Epithelial cell of esophagus (primary cell): ENCODE measurements around the gene TMEM255A.

Experiments
- DNase-seq: peaks from one replicate; pipeline ENCODE4 v3.0.0; 2010; ENCODE audit warnings: low read depth
- H3K4me3 ChIP-seq: 2 replicates; pipeline ENCODE4 v1.5.1; 2011; ENCODE audit warnings: mild to moderate bottlenecking, low read length, control low read depth
- TF ChIP-seq, protein P1 (sequence below): IDR thresholded peaks from 2 replicates; pipeline ENCODE4 v1.5.1; 2011; ENCODE audit warnings: low read depth, mild to moderate bottlenecking, low read length, control low read depth, inconsistent platforms; ENCODE audit not compliant: insufficient read depth; ENCODE audit errors: missing control alignments

TMEM255A gene

DNA sequence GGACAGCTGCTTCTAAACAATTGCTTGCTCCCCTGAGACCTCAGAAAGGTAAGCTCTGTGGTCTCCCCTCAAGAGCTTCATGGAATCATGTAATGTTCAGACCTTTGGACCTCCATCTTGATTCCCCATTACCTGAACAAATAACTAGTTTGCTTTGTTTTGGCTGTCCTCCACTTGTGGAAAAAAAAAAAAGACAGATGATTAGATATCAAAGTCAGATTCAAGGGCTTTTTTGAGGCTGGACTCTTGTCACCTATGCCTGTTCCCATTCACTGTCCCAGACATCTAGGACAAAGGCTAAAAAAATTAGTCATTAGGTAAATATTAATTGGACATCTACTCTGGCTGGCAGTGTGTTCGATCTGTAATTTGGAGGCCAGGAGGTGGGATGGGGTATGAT lies 13.3 kb downstream of the TMEM255A start:
- no peak overlapping the region for H3K4me3 ChIP-seq
- DNase-seq, result no peak
- TF ChIP-seq, protein P1, sequence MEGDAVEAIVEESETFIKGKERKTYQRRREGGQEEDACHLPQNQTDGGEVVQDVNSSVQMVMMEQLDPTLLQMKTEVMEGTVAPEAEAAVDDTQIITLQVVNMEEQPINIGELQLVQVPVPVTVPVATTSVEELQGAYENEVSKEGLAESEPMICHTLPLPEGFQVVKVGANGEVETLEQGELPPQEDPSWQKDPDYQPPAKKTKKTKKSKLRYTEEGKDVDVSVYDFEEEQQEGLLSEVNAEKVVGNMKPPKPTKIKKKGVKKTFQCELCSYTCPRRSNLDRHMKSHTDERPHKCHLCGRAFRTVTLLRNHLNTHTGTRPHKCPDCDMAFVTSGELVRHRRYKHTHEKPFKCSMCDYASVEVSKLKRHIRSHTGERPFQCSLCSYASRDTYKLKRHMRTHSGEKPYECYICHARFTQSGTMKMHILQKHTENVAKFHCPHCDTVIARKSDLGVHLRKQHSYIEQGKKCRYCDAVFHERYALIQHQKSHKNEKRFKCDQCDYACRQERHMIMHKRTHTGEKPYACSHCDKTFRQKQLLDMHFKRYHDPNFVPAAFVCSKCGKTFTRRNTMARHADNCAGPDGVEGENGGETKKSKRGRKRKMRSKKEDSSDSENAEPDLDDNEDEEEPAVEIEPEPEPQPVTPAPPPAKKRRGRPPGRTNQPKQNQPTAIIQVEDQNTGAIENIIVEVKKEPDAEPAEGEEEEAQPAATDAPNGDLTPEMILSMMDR, result no peak

- TF ChIP-seq, protein P1, result no peak
- no peak for DNase-seq
- H3K4me3 ChIP-seq, result no peak overlapping the region
Observed at GRCh38 chrX:120294651-120295050, 16.6 kb downstream of the TMEM255A start.

GRCh38 chrX:120293015-120293414 lies 18.2 kb downstream of the TMEM255A start:
- no peak for DNase-seq
- TF ChIP-seq, protein P1, result no peak

DNA sequence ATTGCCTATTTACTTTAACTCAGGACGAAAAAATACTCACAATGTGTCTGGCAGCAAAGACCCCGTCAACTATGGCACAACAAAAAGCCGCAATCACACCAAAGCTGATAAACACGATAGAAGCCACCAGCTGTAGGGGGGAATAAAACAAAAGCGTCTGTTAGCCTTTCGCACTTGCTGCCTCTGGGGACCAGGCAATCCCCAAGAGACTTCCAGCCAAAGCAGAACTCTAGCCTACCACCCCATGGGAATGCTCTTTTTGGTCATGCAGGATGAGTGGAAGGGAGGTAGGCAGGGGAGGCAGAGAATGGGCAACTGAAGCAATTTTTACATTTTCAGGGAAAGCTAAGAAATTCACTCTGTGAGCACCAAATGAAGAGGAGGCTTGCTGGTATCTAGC lies 20.1 kb downstream of the TMEM255A start:
- TF ChIP-seq, protein P1, result no peak
- DNase-seq, result no peak
- H3K4me3 ChIP-seq, result no peak overlapping the region

More at GRCh38 chrX:120293015-120293414, 18.2 kb downstream of the TMEM255A start:
- H3K4me3 ChIP-seq, result no peak overlapping the region

DNA sequence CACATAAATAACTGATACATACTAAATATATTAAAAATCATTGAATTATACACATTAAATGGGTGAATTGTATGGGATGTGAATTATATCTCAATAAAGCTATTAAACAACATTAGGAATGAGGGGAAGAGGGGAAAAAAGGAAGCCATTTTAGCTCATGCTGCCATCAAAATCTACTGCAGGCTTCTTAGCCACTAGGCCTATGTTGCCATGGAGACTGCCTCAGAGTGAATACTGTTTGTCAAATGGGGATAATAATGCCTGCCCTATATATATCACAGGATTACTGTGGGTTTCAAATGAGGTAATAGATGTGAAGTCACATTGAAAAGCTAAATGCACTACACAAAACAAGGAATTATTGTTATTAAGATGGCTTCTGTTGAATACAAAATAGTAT lies 21.2 kb downstream of the TMEM255A start:
- TF ChIP-seq, protein P1, result no peak
- no peak overlapping the region for H3K4me3 ChIP-seq

GRCh38 chrX:120287513-120288112 lies 23.6 kb downstream of the TMEM255A start:
- TF ChIP-seq, protein P1, result no peak
- H3K4me3 ChIP-seq, result no peak overlapping the region
- no peak for DNase-seq

More for the DNA sequence above, 21.2 kb downstream of the TMEM255A start:
- no peak for DNase-seq

DNA sequence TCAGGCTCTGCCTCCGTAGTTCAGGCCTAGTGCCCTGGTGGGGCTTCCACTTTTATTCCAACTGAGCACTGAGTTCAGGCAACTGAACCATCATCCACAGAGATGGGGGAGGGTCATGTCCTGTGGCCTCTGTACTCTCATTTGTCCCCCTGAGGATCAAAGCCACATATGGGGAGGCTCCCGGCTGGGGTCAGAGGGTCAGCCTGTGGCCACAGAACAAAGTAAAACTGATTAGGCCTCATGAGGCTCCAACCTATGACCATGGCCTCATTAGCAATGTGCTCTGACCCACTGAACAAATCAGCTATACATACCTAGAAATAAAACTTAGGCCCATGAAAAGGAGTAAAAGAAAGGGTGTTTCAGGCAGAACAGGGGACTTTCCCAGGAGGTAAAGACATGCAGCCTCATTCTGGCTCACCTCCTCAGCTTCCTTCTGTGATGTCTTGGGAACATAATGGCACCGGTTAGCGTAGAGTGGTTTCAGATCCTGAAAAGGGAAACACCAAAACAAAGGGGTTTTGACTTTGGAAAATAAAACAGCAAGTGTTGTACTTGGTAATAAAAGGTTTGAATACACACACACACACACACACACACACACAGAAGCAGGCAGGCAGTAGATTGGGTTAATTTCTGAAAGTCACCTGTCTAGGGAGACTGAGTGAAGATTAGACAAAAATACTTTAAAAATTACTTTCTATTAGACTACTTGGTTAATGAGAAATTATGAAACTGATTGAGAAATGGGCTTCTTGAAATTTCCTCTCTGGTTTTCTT lies 24.3 kb downstream of the TMEM255A start:
- no peak overlapping the region for H3K4me3 ChIP-seq
- DNase-seq, result no peak
- TF ChIP-seq, protein P1, result no peak
